K562 (cell line): ENCODE measurements around the gene DDAH2. TPM values are rescaled to one million over a fixed set of nuclear protein-coding genes. Genes with fewer than 3 reads are reported as not detected.
A peak's percentile ranks its signal among the peaks of the same experiment; 100 is the strongest.

Source experiments
- ARHGAP35 ChIP-seq: fragments of 450-650 bp; IDR thresholded peaks from 2 replicates; pipeline ENCODE4 v1.6.1; 2018; ENCODE audit not compliant: partially characterized antibody
- ATF3 ChIP-seq, 2 experiments: fragments of 450-650 bp in 1 of 2; sonication (generic) in 1 of 2; formaldehyde crosslinking in 1 of 2; IDR thresholded peaks in 1 of 2; conservative IDR thresholded peaks in 1 of 2; 2 replicates each; pipeline versions ENCODE4 v1.6.1 to v1.8.1; 2016 to 2023; ENCODE audit warnings: mild to moderate bottlenecking in 2 of 2, moderate library complexity in 2 of 2, inconsistent platforms in 1 of 2, missing genetic modification reagents in 1 of 2
- FOSL1 ChIP-seq: fragments of 200-800 bp; sonication (Bioruptor generic); conservative IDR thresholded peaks from 2 replicates; pipeline ENCODE4 v1.6.1; 2016; ENCODE audit warnings: missing genetic modification characterization, missing compliant biosample characterization
- FOXK1 ChIP-seq: sonication (generic); formaldehyde crosslinking; IDR thresholded peaks from 2 replicates; pipeline ENCODE4 v1.8.0; 2022; ENCODE audit warnings: missing genetic modification reagents, mild to moderate bottlenecking, borderline replicate concordance
- KDM1A ChIP-seq, 2 experiments: fragments of 450-650 bp; IDR thresholded peaks; 2 replicates each; pipeline ENCODE4 v1.6.1; 2016; ENCODE audit warnings: mild to moderate bottlenecking in 2 of 2
- MAFK ChIP-seq: IDR thresholded peaks from 2 replicates; pipeline ENCODE4 v1.6.1; 2011; ENCODE audit warnings: low read length, improper control_type of control experiment
- PRPF4 ChIP-seq: fragments of 200-400 bp; formaldehyde crosslinking; IDR thresholded peaks from one replicate; pipeline ENCODE4 v1.6.1; 2017; ENCODE audit warnings: low read length, low read depth, mild to moderate bottlenecking; ENCODE audit not compliant: insufficient read depth, poor library complexity, severe bottlenecking
- RB1 ChIP-seq: fragments of 450-650 bp; IDR thresholded peaks from 2 replicates; pipeline ENCODE4 v1.6.1; 2017; ENCODE audit warnings: low read depth, mild to moderate bottlenecking
- RBFOX2 ChIP-seq: fragments of 200-400 bp; formaldehyde crosslinking; IDR thresholded peaks from 2 replicates; pipeline ENCODE4 v1.6.1; 2017; ENCODE audit warnings: low read depth, mild to moderate bottlenecking, low read length, moderate library complexity
- RFX1 ChIP-seq: fragments of 450-650 bp; IDR thresholded peaks from 2 replicates; pipeline ENCODE4 v1.6.1; 2016; ENCODE audit warnings: mild to moderate bottlenecking, moderate library complexity
- RNF219 ChIP-seq: fragments of 250-450 bp; sonication (Bioruptor Pico); IDR thresholded peaks from 2 replicates; pipeline ENCODE4 v1.5.0; 2022; ENCODE audit warnings: mild to moderate bottlenecking
- SRSF9 ChIP-seq: fragments of 200-400 bp; formaldehyde crosslinking; IDR thresholded peaks from 2 replicates; pipeline ENCODE4 v1.6.1; 2017; ENCODE audit warnings: low read depth, low read length, borderline replicate concordance
- ZHX1 ChIP-seq: fragments of 150-350 bp; conservative IDR thresholded peaks from 2 replicates; pipeline ENCODE4 v1.6.1; 2014; ENCODE audit warnings: low read length
- ZNF263 ChIP-seq: sonication (generic); formaldehyde crosslinking; IDR thresholded peaks from 2 replicates; pipeline ENCODE4 v1.8.0; 2022; ENCODE audit warnings: mild to moderate bottlenecking, missing genetic modification reagents, borderline replicate concordance
- ZNF551 ChIP-seq: fragments of 250-450 bp; sonication (Bioruptor Pico); IDR thresholded peaks from 2 replicates; pipeline ENCODE4 v1.5.0; 2021; ENCODE audit warnings: mild to moderate bottlenecking, moderate library complexity
- ZNF778 ChIP-seq: fragments of 450-650 bp; formaldehyde crosslinking; IDR thresholded peaks from 2 replicates; pipeline ENCODE4 v1.4.0; 2020; ENCODE audit warnings: mild to moderate bottlenecking, moderate library complexity
- ZNF830 ChIP-seq: fragments of 250-450 bp; sonication (Bioruptor Pico); IDR thresholded peaks from 2 replicates; pipeline ENCODE4 v1.5.0; 2021; ENCODE audit warnings: mild to moderate bottlenecking
- polyA plus RNA-seq, 8 experiments: library from polyadenylated mRNA; depleted of rRNA in 4 of 8; stranded (reverse) in 5 of 8; unstranded in 3 of 8; fragments of >200 nt; fragmentation: Nextera tagmentation in 2 of 8; fragmentation: Illumina TruSeq in 1 of 8; extraction: Ambion mirVana in 2 of 8; extraction: Trizol in 1 of 8; gene quantifications; 2 replicates each; pipeline versions ENCODE4 v1.2.1 to v1.2.3, GENCODE V29; 2011 to 2014; ENCODE audit warnings: inconsistent platforms in 1 of 8, missing spikeins in 1 of 8
- total RNA-seq, 7 experiments: library from RNA; depleted of rRNA in 6 of 7; stranded (reverse); fragments of >200 nt in 6 of 7; fragmentation: Illumina TruSeq in 2 of 7; extraction: Trizol in 2 of 7; gene quantifications; 2 replicates each; pipeline versions ENCODE4 v1.2.1 to v1.2.3, GENCODE V29; 2011 to 2021; ENCODE audit warnings: low replicate concordance in 1 of 7

Gene DDAH2
- total and polyA plus RNA-seq, 9 of the 15 experiments (the other 6 are each of a cell fraction or from before 2014, with no cell fraction given) = 1.8 to 45.4 (median 21.4) TPM

GRCh38 chr6:31737991-31738979 is 9.2 kb upstream of the DDAH2 start (continued):
- TF ChIP-seq ZHX1 (no peak), ZNF778 (CRISPR knock-in tag) (no peak), ZNF551 (CRISPR knock-in tag) (no peak), PRPF4 (no peak), RFX1 (no peak), ATF3 (IDR thresholded peaks at IDR 0.05) (no peak), ATF3 (CRISPR knock-in tag; conservative IDR thresholded peaks at IDR 0.05) (peak; percentile 63), KDM1A (IDR thresholded peaks at IDR 0.05) (no peak), ZNF263 (CRISPR knock-in tag) (no peak), ARHGAP35 (no peak), MAFK (no peak), RBFOX2 (peak; percentile 73), ZNF830 (CRISPR knock-in tag) (no peak; the same call in 1 of the 2 replicates), FOSL1 (tag) (no peak), RB1 (no peak), SRSF9 (no peak), FOXK1 (CRISPR knock-in tag) (no peak; the same call in none of the 2 replicates), RNF219 (CRISPR knock-in tag) (0 out of 2 replicates have a peak, but pooled peaks have one; percentile 47)
